HG03460 (cell line): ENCODE measurements around the gene NR4A3.
"Not testable (repeated sequence)": the region's sequence is repeated elsewhere in the genome, so short reads cannot be mapped to it uniquely, and the experiment has no call there.

ENCODE experiments used
- ATAC-seq: cut with Tn5 transposase; IDR thresholded peaks from one replicate; pipeline ENCODE4 v1.9.1; 2021; ENCODE audit not compliant: unreplicated experiment

Gene NR4A3

DNA sequence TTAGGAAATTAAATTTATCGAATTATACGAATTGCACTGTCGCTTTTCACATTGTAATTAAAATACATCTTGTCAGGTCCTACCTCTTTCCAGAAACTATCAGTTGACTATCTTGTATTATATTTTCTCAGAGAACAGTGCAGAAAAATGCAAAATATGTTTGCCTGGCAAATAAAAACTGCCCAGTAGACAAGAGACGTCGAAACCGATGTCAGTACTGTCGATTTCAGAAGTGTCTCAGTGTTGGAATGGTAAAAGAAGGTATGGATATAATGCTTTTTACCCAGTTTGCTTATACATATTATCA lies 10.8 kb downstream of the NR4A3 start:
- ATAC-seq = no peak

DNA sequence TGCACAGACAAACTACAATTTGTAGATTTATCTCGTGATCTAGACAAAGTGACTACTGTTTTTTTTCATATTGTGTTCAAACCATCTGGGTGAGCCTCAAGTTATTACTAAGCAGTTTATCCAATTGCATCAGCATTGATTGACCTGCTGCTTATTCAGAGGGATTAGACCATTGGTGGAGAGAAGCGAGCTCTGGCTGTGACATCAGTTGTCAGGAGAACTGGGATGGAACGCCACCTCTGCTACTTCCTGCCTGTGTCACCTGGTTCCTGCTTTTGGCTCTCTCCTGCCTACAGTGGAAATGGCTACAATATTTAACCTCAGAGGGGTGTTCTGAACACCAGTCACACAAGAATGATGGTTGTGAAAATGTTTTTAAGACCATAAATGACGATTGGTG lies 12.1 kb downstream of the NR4A3 start:
- ATAC-seq = no peak

DNA sequence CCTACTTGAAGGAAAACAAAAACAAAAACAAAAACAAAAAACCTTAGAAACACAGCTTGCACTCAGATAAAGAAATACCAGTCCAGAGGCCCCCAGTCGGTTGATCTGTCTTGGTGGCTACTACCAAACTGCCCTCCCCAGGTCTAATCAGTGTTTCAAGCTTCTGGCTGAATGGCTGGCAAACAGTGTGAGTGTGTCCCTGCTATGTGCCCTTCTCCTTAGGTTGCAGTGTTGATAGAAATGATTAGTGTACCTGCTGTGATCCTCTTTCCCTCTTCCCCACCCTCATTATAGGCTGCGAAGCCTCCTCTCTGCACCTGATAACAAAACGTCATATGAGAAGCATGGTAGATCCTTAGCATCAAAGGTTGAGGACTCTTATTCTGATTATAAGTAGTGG lies 12.8 kb downstream of the NR4A3 start:
- no peak for ATAC-seq

DNA sequence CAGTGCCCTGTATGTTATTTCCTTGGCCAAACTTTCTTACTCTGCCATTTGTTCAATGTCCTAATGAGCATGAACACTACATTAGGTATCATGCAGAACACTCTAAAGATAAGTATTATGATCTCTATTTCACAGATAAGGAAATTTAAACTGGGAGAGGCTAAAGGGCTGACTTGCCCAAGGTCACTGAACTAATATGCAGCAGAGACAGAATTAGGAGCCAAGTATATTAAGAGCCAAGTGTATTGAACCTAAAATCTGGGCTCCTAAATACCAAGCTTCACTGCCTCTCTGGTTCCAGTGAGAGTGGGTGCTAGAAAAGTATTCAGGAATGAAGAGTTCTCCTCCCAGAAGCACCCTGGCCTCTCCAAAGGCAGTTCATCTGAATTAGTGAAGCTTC lies 13.5 kb downstream of the NR4A3 start:
- no peak for ATAC-seq

DNA sequence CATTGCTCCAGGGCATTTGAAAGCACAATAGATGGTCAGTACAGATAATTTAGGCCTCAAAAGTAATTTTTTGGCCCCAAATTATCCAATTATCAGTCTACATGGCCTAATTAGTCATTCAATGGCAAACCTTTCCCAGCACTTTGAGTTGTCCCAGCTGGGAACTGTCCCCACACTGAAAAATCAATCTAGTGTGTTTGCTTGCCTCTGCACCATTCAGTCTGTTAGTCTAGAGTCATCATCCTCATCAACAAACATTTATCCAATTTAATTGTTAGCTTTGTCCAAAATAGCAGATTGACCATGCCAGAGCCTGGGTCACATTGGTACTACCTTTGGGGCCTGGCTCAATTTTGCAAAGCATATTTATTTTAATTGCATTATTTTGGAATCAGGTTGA lies 13.9 kb downstream of the NR4A3 start:
- no peak for ATAC-seq

DNA sequence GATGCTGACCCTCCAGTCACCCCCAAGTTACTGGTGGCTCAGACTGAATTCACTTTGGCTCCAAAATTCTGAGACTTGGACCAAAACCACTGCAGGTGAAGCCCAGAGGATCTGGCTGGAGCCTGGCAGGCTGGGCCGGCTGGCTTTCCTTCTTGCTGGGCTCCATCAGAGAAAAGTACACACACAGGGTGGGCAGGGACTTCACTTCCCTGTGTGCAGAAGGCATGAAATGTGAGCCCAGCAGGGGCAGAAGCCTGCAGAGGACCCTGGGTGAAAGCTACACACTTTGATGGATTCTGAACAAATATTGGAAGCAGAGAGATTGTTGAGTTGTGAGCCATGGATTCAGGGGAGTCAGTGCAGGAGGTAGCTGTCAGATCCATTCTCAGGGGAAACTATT lies 18.4 kb downstream of the NR4A3 start:
- no peak for ATAC-seq

DNA sequence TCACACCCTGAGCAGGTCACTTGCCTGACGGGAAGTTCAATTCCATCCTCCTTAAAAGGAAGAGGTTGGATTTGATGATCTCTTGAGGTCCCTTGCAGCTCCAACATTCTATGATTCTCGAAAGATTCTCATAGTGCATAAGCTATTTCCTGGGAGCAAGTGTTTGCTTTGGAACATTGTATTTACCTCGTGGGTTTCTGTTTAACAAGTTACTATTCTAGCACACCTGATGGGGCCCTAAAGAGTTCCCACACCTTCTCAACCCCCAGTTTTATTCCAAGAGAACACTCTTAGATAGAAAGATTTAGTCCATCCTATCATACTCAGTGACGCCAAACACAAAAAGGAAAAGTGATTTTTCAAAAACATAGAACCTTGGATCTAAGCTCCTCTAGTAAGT lies 23.4 kb downstream of the NR4A3 start:
- ATAC-seq = no peak

DNA sequence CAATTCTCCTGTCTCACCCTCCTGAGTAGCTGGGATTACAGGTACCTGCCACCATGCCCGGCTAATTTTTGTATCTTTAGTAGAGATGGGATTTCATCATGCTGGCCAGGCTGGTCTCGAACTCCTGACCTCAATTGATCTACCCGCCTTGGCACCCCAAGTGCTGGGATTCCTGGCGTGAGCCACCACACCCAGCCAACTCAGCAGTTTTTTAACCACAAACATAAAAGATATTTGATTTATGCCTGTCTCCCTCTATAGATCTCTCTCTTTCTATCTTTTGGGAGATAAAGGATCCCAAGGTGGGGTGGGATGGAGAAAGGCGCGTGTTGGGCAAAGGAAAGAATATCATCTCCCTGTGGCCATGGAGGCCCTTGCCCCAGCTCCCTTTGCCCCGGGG lies 26.8 kb downstream of the NR4A3 start:
- ATAC-seq = no peak

DNA sequence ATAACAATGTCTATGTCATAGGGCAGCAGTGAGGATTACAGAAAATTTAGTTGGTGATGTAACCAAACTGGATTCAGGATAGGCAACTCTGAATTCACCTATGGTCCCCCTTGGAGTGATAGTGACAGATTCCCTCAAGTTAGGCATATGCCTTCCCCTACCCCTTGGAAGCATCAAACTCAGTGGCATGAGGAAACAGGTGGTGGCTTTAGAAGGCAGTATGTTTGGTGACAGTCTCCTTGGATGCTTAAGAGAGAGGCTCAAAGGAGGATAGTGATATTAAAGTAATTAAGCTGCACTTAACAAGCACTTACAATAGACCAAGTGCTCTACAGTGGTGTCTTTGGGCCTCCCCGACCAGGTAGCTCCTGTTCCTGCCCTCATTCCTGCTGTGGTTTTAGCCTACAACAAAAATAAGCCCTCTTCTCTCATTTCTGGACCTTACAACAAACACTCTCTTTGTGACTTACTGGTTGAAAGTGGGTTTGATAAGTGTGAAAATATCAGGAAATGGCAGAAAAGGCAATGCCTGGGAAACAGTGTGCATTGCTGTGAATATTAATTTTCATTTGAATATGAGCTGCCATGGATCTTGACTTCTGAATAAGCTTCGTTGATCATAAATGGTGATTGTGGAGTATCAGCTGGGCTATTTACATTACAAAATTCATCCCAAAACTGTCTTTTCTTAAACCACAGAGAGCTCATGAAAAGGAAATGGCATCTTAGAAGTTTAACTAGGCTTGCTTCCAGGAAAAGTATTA lies 29.2 kb downstream of the NR4A3 start:
- ATAC-seq = peak; percentile 3

DNA sequence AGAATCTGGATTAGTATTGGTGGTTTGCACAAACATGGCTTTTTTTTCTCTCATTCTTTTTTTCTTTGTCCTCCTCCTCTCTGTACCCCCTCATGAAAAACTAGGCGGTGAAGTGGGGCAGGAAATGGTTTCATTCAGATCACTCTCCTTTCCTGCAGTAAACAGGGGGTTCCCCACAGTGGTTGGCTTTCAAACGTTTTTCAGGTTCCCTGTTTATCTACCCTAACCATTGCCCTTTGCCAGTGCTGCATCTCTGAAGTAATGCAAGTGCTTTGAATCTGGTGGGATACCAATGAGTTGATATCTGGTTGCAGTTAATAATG lies 29.8 kb downstream of the NR4A3 start:
- ATAC-seq = peak; percentile 94

DNA sequence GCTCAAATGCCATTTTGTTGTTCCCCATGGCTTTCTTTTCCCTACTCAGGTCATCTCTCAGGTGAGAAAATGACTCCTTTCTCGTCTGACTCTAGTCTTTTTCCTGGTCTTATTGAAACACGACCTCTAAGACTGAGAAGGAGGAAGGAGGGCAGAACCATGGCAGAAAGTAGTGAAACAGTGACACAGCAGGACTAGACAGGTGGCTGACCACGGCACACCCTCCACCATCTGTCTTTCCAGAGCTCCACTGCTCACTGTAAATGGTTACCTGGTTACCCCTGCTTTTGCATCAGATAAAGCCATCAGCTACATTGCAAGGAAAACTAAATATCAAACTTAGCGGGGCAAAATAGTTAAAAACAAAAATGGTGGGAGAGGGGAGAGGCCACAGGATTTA lies 30.9 kb downstream of the NR4A3 start:
- ATAC-seq = peak; percentile 55

DNA sequence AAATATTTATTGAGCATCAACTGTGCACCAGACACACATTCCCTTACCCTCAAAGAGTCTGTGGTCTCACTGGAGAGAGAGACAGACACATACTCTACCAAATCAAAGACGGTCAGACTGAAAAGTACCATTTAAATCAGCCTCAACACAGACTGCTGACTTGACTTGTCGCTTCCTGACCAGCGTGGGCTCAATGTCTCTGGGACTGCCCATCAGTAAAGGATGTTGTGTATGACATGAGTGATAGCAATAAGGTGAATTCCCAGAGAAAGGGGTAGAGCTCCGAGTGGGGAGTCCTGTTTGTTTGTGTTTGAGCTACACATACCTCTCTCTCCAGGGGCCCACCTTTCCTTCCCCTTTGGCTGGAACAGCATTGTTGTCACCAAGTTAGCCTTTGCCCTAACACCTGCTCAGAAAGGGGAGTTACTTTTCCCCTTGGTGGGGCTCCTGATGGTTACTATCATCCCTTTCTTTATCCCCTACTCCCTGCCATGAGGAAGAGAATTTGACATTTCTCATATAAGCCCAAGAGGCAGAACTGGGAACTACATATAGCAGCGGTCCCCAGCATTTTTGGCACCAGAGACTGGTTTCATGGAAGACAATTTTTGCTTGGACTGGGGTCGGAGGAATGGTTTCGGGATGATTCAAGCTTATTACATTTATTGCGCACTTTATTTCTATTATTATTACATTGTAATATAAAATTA lies 33.9 kb downstream of the NR4A3 start:
- ATAC-seq = no peak

DNA sequence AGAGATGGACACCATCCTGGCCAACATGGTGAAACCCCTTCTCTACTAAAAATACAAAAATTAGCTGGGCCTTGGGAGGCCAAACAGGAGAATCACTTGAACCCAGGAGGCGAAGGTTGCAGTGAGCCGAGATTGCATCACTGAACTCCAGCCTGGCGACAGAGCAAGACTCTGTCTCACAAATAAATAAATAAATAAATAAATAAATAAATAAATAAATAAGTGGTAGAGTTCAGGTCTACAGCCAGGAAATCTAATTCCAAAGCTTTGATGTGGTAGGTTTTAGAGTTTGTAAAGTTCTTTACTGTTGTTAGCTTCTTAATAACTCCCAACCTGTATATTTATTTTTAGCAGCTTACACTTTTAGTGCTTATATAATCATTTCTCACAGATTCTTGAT lies 35.9 kb downstream of the NR4A3 start:
- not testable (repeated sequence) for ATAC-seq

DNA sequence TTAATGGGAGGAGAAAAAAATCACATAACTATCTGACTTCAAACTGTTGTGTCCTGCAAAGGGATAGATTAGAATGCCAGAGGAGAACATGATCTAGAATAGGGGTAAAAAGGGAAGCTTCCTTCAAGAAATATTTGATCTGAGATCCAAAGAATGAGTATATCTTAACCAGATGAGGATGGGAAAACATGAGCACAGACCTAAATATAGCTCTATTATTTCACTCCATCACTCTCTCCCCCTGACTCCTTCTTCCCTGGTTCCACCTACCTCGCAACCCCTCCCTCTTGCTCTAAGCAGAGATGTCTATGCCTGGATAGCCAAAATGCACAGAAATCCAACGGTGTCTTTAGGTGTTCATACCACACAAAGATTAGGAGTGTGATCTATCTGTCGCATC lies 36.4 kb downstream of the NR4A3 start:
- ATAC-seq = no peak

DNA sequence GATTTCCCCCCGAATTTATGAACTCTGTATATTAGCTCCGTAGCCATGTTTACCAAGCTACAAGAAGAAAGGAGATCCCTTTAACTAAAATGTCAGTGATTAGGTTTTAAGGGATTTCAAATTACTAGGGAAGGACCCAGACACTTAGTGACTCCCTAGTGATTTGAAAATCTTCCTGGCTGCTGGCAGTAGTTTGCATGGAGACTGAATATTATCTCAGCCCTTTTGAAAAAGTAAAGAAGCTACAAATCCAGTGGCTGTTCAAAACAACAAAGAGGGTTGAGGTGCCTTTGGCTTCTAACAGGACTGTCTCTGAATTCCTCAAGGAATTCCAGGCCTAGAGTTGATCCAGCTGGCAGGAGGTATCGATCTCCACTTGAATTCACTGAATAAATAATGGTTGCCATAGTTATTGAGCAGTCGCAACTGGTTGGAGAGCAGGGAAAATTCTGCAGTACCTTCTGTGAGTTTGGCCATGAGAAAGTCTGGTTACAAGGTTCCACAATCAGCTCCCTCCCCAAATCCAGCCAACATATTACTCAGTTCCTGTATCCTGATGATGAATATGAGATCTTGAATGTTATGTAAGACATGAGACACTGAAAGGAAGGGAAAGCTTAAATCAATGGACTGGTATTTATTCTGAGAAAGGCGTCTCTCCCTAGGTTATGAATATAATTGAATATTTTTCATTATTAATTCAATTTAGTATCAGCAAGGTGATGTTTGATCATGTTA lies 37.7 kb downstream of the NR4A3 start:
- ATAC-seq = no peak

DNA sequence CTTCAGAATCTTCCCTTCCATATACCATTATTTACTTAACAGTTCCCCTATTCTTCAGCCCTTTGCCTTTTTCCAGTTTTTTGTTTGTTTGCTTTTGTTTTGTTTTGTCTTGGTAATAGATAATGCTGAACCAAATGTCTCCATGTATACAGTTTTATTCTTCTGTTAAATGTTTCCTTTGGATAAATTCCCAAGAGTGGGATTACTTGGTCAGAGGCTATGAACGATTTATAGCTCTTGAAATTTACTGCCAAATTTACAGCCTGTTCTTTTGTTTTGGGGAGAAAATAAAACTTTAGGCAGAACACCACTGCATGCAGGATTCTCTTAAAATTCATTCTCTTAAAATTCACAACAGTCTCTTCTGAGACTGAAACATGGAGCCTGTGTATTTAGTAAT lies 38.6 kb downstream of the NR4A3 start:
- ATAC-seq = no peak

DNA sequence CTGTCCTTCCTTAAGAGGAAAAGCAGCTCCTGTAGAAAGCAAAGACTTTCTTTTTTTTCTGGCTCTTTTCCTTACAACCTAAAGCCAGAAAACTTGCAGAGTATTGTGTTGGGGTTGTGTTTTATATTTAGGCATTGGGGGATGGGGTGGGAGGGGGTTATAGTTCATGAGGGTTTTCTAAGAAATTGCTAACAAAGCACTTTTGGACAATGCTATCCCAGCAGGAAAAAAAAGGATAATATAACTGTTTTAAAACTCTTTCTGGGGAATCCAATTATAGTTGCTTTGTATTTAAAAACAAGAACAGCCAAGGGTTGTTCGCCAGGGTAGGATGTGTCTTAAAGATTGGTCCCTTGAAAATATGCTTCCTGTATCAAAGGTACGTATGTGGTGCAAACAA lies 42.3 kb downstream of the NR4A3 start:
- ATAC-seq = no peak

DNA sequence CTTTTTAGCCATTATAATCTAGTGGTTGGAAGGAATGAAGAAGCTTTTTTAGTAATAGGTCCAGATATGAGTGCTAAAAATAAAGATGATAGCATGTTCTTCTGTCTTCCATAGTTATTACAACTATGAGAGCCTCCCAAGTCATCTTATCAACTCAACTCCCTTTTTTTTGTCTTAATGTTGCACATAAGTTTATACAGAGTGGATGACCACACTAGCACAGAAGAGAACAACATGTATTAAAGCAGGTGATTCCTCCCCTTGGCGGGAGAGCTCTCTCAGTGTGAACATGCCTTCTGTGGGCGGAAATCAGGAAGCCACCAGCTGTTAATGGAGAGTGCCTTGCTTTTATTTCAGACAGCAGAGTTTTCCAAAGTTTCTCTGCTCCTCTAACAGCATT lies 44.7 kb downstream of the NR4A3 start:
- no peak for ATAC-seq

DNA sequence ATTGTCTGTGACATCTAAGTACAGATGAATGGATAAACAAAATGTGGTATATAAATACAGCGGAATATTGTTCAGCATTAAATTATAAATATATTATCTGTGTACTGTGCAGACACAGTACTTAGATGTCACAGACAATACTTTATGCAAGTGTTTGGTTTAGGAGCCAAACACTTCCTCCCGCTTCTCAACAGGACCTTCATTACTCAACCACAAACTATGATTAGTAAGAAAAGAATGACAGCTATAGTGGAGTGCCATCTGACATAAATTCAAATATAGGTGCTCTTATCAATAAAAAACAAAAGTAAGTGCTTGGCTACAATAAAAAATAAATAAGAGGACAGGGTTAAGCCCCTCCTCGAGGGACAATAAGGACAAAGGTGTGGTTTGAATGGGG lies 45.9 kb downstream of the NR4A3 start:
- ATAC-seq = no peak

DNA sequence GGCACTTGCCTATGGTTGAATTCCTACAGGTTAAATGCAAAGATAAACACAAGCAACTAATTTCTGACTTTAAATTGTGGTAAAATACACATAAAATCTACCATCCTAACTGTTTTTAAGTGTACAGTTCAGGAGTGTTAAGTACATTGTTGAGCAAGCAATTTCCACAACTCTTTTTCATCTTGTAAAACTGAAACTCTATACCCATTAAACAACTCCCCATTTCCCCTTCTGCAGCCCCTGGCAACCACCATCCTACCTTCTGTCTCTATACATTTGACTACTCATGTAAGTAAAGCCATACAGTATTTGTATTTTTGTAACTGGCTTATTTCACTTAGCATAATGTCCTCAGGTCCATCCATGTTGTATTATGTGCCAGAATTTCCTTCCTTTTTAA lies 46.3 kb downstream of the NR4A3 start:
- peak; percentile 74 for ATAC-seq

DNA sequence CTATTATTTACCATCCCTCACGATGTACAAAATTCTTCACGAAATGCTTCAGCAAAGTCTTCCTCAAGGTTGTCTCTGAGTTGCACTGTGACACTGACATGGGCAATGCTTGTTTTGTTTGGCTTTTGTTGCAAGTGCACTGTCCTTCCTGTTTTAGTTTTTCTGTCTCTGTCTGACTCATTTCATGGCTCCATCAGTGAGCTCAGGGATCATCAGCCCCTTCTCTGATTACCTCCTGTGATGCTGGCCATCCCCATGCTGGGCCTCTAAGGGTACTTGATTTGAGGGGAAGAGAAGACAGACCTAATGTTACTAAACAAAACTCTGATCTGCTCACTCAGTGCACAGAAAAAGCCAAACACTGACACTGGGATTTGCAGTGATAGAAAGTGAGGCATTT lies 47.2 kb downstream of the NR4A3 start:
- ATAC-seq = peak; percentile 81

DNA sequence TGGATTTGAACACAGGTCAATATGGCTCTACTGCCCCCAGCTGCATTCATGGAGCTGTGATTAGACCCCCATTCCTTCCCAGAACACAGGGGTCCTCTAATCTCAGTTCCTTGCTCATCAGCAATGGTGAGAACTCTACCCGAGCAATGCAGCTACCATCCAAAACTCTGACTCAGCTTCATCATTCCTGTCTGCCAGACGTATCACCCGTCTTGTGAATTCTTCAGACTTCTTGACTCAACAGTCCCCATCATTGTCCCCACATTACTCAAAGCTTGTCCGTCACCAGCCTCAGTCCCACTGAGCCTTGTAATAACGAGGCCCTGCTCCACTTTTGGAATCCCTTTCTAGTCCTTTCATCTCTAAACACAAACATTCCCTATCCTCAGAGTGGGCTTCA lies 48.4 kb downstream of the NR4A3 start:
- ATAC-seq = no peak
